HG03108 (cell line): ENCODE measurements around the gene GSTCD.
"Not testable (repeated sequence)": the region's sequence is repeated elsewhere in the genome, so short reads cannot be mapped to it uniquely, and the experiment has no call there.

Experiments used
- ATAC-seq: cut with Tn5 transposase; IDR thresholded peaks from one replicate; pipeline ENCODE4 v1.9.1; 2021; ENCODE audit warnings: moderate library complexity; ENCODE audit not compliant: unreplicated experiment

Gene GSTCD, protein sequence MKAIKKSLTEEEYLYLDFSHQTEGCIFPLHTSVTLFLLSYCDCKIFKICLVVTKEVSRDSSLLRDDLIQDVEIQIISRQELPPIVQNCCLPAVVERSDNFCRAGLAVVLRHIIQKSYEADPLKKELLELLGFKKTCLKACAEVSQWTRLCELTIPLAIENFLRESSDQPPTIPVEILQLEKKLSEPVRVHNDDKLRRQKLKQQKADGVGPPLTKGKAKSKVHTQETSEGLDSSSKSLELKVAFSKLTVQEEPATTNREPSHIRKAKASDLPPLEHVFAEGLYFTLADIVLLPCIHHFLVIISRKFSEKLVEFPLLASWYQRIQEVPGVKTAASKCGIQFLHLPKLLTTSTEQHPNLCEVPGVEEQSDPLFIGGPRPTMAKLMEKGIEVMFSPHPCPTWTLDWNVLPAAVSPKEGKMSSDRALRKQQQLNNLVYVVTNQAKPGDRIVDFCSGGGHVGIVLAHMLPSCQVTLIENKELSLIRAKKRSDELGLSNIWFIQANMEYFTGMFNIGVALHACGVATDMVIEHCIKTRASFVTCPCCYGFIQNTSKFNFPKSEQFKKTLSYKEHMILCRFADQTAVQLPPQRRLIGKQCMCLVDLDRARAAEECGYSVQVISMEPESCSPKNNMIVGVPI

DNA sequence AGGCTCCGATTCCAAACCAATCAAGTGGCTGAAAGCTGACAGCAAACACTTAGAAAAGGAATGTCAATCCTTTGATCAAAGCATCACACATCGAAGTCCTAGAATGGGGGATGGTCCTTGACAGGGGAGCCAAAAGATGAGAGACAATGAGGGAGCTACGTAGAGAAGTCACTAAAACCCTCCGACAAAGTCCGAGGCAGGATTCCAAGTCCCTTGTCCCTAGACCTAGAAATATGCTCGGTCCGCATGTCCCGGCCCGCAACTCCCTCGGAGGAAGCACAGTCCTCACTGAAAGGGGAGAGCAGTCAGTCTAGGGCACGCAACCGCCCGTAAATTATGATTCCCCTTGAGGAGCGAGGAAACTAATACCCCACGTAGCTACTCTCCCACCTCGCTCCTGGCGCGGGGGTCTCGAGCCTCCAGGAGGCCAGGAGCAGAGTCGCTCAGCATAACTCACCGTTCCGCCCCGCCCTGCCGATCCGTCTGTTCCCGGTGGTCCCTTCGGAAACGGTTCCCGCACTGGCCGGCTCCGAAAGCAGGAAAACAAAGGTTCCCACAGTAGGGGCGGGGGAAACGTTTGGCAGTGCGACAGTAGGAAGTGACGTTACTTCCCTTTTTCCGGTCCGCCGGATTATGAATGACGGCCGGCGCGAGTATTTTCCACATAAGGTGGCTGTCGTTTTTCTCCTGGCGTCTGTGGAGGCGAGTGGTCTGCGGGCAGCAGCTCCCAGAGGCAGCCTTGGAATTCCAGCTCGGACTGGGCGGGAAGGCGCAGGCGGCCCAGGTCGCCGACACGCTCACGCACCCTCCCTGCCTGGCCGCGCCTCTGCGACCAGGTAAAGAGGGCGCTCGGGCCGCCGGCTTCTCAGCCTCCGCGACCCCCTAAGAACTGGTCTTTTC is at the start of gene GSTCD, which contains the start of gene INTS12:
TSS of gene GSTCD (plus strand) at position 604 of the 900 bp plus-strand sequence. CDS start 8,830 bp downstream, outside the sequence.
TSS of gene INTS12 (minus strand) at position 509 of the 900 bp plus-strand sequence. CDS start 8,684 bp downstream, outside the sequence.
- ATAC-seq = peak; percentile 79

DNA sequence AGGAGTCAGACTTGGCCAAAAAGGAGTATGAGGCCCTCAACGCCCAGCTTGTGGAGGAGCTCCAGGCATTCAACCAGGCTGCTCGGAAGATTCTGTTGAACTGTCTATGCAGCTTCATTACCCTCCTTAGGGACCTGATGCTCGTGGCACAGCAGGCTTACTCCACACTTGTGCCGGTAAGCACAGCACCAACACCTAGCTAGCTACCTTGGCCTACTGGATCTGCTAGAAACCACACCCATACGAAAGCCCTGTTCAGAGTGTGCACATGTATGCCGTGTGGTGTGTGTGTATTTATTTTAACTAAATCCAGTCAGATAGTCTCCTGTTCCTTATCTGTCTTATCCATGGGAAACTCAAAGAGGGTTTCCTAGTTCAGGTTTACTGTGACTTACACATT is 49.4 kb upstream of the GSTCD start:
- ATAC-seq = no peak

DNA sequence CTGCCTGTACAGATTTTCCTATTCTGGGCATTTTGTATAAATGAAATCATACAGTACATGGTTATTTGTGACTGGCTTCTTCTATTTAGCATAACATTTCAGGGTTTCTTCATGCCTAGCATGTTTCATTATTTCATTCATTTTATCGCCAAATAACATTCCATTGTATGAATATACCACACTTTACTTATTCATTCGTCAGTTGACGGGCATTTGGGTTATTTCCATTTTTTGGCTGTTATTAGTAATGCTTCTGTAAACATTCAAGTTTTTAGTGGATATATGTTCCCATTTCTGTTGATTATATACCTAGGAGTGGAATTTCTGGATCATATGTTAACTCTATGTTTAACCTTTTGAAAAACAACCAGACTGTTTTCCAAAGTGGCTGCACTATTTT is 47.6 kb upstream of the GSTCD start:
- no peak for ATAC-seq

DNA sequence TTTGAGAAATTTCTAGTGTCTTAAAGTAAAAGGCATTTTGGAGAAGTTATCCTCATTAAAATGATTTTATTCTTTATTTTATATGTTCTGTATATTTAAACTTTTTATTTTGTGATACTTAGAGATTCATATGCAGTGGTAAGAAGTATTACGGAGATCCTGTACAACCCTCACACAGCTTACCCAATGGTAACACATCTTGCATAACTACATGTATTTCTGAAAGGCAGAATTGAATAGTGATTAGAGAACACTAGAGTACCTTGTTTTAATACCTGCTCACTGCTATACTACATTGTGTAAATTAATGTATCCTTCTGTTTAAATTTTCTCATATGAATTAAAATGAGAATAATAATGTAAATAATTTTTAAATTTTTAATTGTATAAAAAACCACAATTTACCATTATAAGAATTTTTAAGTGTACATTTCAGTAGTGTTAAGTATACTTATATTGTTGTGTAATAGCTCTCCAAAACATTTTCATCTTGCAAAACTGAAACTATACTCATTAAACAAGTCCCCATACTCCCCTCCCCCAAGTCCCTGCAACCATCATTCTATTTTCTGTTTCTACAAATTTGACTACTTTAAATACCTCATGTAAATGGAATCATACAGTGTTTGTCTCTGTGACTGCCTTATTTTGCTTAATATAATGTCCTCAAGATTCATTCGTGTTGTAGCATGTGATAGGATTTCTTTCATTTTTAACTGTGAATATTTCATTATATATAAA is 45.5 kb upstream of the GSTCD start:
- ATAC-seq = no peak

DNA sequence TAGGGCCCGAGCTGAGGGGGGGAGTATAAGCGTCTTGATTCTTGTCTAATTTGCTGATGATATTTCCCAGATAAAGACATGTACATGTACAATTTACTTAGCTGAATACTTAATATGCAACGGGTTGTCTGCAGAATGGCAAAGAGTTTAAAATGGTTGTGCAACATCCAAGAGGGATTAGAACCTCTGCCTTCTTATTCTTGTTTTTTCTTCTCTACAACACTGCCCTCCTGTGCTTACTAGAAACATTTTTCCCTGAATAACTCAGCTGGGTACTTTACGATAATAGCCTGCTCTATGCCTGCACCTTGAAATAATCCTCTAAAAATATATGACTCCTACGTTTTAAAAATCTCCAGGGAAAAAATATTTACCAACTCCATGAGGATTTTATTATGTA is 41.9 kb upstream of the GSTCD start:
- no peak for ATAC-seq

DNA sequence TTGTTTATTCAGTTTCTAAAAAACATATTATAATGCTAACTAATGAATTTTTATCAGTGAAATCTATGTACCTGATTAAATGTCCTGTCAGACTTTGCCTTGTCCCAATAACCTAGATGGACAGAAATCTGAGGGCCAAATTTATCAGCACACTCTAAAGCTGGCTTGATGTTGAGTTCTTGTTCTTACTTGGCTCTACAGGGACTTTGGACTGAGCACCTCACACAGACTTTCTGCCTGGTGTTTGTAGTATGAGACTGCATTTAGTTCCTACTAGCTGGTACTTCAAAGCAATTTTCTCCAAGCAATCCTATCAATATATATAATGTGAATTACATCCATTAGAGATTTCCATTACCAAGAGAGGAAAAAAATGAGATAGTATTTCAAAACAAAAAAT is 37.9 kb upstream of the GSTCD start:
- ATAC-seq = no peak

DNA sequence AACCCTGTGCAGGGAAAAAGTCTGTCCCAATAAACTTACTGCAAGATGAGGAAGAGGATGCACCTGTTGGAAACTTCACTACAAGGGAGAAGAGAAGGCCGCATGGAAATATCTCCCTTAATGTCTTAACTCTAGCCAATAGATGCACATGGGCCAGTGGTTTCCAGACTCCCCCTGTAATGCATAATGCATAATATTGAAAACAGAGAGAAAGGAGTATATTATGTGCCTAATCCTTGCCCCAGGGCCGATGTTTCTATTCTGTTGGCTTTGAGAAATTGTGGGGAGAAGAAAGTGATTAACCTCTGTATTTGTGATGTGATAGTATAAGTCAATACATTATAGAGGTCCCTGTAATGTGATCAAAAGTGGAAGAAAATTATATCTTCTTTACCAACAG is 37.3 kb upstream of the GSTCD start:
- ATAC-seq = no peak

DNA sequence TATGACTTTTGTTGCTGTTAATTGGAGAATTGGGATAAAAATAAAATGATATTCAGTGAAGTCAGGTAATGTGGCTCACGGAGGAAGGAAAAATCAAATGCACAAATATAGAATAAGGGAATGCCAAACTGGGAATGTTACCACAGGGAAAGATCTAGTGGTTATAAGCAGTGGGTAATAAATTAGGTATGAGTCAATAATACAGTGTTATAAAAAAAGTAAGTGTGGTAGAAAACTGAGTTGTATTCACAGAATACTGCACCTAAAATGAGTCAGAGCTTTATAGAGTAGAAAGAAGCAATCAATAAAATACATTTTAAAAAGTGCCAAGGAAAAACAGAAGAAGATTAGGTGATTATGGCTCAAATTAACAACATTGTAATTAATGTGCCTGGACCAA is 34.6 kb upstream of the GSTCD start:
- ATAC-seq = no peak

DNA sequence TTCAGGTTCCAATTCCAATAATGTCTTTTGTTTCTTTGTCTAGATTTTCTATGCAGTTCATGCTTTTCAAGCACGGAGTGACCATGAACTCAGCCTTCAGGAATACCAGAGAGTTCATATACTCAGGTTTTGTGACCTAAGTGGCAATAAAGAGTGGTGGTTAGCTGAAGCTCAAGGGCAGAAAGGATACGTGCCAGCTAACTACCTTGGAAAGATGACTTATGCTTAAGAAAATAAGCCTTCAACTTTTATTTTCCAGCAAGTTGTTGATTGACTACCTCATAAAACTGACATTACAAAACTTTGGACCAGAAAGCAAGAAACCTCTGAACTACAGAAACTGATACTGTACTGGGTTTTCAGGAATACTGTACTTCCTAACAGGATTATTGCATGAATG is 30.9 kb upstream of the GSTCD start:
- ATAC-seq = no peak

DNA sequence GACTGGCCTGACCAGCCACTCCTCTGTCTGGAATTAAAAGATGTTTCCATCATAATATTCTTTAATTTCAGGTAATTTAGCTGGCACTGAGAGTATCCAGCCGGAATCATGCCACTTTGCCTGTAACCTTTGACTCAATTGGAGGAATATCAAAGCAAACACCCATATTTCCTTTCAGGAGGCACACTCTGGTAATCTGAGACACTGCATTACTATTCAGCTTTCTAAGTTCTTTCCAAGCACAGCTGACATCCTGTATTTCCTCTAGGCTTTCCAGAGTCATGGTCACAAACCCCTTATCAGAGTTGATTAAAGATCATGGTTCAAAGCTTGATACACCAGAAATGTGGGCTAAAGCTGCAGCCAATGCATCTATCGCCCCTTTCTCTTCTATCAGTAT is 29.4 kb upstream of the GSTCD start:
- no peak for ATAC-seq

DNA sequence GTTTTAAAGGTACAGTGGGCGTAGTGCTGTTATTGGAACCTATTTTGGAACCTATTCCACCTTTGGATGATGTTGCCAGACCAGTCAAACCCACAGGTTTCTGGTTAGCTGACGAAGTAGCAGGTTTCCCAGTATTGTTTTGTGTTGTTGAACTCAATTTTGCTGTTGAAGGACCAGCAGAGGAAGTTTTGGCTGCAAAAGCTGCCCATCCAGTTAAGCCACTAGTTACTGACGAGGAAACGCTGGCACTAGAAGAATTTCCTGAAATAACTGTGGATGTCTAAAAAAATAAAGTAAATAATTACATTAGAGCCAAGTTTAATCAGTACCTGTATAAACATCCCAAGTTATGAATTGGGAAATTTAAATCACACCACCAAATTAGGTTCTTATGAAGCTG is 25.5 kb upstream of the GSTCD start:
- ATAC-seq = no peak

DNA sequence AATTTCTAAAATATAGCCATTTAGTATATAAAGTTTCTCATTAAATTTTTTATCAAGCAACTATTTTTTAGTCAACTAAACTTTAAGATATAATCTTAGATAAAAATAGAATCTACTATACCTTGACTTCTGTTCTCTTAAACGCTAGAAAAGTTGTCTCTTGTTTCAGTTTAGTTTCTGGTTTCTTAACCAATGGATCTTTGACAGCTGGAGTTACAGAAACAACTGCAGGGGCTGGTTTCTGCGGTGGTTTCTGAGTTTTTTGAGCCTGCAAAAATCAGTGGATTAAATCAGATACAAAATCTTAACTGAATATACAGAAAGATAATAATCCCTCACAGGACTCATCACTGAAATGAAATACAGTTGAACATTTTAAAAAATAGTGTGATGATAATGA is 22.0 kb upstream of the GSTCD start:
- ATAC-seq = no peak

DNA sequence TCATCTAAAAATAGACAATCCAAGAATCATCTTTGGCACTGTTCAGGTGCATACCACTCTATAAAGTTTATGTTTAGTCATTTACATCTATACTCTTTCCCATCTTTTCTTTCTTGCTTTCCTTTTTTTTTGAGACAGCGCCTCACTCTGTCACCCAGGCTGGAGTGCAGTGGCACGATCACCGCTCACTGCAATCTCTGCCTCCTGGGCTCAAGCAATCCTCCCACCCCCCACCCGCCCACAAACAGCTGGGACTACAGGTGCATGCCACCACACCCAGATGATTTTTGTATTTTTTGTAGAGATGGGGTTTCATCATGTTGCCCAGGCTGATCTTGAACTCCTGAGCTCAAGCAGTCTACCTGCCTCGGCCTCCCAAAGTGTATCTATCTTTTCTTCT is 13.8 kb upstream of the GSTCD start:
- ATAC-seq = not testable (repeated sequence)

DNA sequence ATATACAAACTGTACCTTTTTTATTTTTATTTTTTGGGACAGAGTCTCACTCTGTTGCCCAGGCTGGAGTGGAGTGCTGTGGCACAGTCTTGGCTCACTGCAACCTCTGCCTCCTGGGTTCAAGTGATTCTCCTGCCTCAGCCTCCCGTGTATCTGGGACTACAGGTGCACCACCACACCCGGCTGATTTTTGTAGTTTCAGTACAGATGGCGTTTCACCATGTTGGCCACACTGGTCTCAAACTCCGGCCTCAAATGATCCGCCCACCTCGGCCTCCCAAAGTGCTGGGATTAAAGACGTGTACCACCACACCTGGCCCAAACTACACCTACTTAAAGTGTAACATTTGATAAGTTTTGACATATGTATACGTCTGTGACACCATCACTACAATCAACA is 12.8 kb upstream of the GSTCD start:
- ATAC-seq = not testable (repeated sequence)

DNA sequence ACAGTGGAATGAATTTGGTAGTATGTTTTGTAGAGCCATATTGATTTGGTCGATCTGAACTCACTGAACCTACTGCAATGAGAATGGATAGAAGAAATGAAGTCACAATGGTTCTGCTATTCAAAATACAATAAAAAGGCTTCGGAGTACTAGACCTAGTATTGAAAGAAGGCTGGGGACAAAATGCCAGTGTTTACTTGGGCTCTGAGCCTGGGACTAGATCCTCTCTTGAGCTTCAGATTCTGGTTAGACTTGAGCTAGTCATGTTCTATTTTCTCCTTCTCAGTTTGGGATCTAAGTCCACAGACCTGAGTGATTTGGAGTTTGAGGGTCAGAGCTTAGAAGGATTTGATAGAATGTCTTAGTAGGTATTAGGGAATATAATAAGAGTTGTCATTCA is 10.0 kb upstream of the GSTCD start:
- ATAC-seq = no peak

DNA sequence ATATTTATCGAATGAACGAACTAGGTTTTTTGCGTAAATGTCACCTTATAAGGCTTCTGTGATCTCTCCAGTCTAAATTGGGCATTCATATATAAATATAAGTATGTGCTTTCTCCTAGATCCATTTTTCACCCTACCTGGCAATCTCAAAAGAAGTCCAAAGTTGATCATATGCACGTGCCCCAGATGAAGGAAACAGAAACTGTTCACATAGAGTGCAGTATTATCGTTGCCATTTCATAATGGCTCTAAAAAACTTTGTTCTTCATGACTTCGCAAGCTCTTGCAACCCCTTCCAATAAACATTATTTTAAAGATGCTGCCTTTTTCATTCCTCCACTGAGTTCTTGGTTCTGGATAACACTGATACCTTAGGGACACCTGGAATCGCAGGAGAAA is 803 bp upstream of the GSTCD start:
- no peak for ATAC-seq

DNA sequence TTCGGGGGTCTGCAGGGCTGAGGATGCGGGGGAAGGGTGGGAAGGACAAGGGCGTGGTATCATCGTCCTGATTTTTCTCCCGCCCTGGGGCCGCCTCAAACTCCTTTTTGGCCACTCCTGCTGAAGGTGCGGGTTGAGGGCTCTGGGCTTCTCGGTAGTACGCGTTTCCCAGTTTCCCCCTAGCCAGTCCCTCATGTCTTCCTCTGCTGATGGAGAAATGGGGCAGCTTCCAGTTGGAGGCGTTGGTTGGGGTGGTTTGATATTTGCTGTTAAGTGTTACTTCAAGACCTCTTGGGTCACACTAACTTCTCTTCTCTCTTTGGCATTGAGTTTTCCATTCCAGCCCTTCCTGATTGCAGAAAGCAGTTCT is 482 bp downstream of the GSTCD start:
- ATAC-seq = peak; percentile 26

DNA sequence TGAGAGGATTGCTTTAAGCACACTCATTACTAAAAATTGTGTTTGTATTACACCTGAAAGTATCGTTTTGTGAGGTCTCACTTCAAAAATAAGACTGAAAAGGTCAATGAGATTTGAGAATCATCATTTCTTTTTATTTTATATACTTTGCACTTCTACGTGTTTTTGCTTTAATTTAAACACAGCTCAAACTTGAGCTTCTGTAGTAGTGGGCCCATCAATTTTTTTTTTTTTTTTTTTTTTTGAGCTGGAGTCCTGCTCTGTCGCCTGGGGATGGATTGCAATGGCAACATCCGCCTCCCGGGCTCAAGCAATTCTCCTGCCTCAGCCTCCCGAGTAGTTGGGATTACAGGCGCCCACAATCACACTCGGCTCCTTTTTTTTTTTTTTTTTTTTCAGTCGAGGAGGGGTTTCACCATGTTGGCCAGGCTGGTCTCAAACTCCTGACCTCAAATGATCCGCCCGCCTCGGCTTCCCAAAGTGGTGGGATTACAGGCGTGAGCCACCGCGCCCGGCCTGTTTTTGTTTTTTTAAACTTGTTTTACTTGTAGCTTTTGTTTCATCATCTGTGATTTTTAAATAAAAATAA is 1.5 kb downstream of the GSTCD start:
- ATAC-seq = no peak

DNA sequence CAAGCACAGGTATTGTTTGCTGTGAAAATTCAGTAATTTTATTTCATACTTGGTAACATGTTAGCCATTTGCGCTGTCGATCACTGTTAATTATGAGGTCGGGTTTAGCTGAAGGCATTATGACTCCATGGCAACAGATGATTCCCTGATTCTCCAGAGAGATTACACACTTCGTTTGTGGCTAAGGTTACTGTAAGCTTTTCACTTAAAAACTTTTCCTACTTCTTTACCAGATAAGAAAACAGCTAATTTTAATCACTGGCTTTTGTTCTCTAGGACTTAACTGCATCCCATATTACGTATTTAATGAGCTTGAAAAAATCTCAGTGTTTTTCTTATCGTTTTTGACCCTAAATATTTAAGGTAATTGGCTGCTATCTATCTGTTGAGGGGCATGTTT is 2.1 kb downstream of the GSTCD start:
- no peak for ATAC-seq

DNA sequence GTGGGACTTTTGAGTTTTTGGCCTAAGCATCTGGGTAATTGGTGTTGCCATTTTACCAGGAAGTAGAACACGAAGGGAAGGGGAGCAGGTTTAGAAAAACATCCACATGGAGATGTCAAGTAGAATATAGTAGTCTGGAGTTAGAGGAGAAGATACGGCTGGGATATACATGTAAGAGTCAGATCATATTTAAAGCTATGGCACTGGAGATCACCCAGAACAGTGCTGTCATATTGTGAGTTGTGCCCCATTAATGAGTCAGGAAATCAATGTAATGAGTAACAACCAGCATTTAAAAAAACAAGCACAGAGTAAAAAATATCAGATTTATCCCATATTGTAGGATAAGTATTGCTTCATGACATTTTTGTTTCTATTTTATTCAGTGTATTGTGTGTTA is 4.2 kb downstream of the GSTCD start:
- no peak for ATAC-seq
